Measurements from ENCODE around the gene SYNDIG1.

Gene SYNDIG1

GRCh38 chr20:24529369-24529719, 59.9 kb downstream of the SYNDIG1 start:
- no peak for FAIRE-seq

DNA sequence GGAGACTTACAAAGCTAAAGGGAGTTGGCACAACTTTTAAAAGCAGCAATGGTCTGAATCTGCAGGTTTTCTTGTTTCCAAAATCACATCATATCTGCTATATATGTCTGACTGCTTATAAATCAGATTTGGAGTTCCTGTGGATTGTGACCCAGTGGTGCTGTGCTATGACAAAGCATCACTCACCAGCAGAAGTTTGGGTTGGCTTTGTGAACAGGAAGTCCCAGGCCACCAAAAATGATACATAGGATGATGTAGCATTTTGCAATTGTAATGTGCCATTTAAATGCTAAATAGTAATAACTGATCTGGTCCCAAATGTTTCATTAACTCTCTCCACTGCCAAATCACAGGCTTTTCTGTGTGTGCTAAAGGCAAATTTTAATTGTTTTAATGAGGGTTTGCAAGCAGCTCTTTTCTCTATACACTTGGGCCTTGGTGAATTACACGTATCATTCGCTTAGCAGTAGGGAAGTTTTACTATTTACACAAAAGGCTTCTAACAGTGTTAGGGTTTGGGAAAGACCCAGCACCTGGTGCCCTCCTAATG, 60.8 kb downstream of the SYNDIG1 start:
- no peak for FAIRE-seq

DNA sequence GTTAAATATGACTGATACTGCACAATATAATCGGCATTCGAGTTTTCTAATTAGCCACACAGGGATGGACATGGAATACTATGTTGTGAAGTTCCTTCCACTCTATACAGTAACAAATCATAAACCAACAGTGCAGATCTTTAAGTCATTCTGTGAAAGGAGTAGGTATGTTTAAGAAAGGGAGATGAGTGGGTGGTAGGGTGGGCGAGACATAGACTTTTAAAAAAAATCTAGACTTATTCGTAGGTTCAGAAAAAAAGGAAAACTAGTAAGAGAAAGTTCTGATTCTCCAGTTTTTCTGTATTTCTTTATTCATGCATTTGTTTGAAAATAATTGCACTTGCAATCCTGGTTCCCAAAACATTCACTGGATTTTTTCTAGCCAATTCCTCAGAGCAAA, 61.8 kb downstream of the SYNDIG1 start:
- FAIRE-seq, result no peak

DNA sequence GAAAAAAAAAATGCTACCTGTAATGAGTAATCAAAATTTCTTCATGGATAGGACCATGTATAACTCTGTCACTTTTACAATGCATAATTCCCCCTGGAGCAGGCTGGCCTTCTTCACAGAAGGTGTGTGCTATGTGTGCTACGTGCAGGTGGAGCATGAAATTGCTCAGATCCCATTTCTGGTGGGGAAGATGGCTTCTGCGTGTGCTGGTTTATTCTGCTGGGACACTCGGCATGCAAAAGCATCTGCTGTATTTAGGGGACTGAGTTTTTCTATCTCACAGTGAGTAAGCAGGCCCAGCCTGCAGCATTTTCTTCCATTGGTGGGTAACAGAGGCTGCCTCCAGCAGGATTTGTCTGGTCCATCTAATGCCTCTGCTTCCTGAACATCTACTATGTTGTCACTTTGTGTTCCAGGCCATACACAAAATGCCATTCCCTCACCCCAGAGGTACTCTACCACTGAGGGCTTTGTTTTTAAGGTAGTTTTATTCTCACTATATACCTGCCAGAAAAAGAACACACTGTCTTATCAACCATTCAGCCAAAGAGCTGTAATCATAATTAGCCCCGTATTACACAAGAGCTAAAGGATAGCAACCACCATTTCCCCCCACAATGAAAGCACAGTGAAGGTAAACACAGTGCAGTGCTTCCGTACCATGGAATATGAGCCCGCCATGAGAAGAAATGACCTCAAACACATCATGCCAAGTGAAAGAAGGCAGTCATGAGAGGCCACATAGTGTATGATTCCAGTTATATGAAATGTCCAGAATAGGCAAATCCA, 62.4 kb downstream of the SYNDIG1 start:
- no peak for FAIRE-seq

DNA sequence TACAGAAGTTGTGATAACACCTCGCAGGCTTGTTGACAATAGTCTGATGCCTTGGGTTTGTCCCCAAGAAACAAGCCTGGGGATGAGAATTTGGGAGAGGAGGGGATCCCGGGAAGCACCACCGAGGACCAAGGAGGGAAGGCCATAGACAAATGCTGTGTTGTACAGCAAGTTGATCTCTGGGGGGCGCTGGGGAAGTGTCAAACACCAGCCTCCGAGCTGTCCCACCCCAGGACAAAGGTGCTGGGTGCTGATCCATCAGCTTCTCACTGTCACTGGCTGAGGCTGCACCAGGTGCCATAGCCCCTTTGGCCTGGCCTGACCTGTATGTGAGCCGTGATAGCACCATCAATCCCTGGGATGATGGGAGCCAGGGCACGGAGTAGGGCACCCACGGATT, 64.0 kb downstream of the SYNDIG1 start:
- FAIRE-seq, result no peak

GRCh38 chr20:24534282-24534681, 64.9 kb downstream of the SYNDIG1 start:
- no peak for FAIRE-seq

GRCh38 chr20:24535941-24536730, 66.7 kb downstream of the SYNDIG1 start:
- FAIRE-seq, result no peak

- FAIRE-seq, result no peak
These were observed 67.8 kb downstream of the SYNDIG1 start for GRCh38 chr20:24537210-24537609.

- no peak for FAIRE-seq
These were observed 73.3 kb downstream of the SYNDIG1 start for GRCh38 chr20:24542721-24543120.

DNA sequence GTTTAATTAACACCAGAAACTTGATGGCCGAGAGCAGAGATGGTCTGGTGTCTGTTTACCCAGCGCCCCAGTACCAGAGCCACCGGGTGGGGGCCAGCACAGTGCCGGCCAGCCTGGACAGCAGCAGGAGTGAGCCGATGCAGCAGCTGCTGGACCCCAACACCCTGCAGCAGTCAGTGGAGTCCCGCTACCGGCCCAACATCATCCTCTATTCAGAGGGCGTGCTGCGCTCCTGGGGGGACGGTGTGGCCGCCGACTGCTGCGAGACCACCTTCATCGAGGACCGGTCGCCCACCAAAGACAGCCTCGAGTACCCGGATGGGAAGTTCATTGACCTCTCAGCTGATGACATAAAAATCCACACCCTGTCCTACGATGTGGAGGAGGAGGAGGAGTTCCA, 73.7 kb downstream of the SYNDIG1 start:
- no peak for FAIRE-seq

GRCh38 chr20:24543741-24544140, 74.3 kb downstream of the SYNDIG1 start:
- no peak for FAIRE-seq

GRCh38 chr20:24544371-24544770, 74.9 kb downstream of the SYNDIG1 start:
- no peak for FAIRE-seq

DNA sequence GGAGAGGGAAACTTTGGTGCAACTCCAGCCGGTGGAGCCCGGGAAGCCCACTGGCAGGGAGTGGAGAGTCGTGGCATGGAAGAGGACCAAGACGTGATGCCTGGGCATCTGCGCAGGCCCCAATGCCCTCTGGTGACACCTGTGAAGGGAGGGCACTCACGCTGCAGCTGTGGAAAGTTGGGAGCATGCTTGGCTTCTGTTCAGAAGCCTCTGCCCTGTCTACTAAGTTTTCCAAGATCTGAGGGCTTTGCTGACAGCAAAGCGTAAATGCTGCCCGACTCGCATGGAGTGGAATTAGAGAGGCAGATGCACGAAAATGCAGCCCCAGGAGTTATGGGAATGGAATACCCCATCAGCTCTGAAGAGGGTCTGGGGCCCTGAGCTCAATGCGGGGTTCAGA, 75.7 kb downstream of the SYNDIG1 start:
- FAIRE-seq, result no peak

DNA sequence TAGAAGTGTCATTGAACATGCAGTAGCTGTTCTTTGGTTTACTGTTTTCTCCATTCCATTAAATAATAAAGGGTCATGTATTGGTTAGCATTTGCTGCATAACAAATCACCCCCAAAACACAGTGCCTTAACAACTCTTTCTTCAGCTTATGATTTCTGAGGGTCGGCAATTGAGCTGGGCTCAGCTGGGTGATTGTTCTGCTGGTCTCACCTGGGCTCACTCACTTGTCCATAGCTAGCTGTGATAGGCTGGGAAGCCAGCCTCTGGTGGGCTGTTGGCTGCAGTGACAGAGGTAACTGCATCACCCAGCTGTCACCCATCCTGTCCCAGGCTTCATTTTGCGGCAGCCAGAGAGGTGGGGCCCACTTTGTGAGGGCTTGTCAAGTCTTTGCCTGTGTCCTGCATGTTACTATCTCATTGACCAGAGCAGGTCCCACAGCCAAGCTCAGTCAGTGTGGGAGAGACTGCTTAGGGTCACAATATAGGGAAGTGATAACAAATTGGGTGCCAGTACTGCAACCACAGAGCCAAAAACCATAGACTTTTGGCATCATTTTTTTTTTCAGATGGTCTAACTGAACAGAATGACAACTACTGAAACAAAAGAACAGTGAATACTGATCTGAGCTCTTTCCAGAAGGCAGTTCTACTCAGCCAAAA, 76.9 kb downstream of the SYNDIG1 start:
- no peak for FAIRE-seq

GRCh38 chr20:24547967-24548366, 78.5 kb downstream of the SYNDIG1 start:
- no peak for FAIRE-seq

- FAIRE-seq, result no peak
These were observed 89.8 kb downstream of the SYNDIG1 start for GRCh38 chr20:24559114-24559732.

- FAIRE-seq, result no peak
These were observed 91.4 kb downstream of the SYNDIG1 start for GRCh38 chr20:24560571-24561491.

DNA sequence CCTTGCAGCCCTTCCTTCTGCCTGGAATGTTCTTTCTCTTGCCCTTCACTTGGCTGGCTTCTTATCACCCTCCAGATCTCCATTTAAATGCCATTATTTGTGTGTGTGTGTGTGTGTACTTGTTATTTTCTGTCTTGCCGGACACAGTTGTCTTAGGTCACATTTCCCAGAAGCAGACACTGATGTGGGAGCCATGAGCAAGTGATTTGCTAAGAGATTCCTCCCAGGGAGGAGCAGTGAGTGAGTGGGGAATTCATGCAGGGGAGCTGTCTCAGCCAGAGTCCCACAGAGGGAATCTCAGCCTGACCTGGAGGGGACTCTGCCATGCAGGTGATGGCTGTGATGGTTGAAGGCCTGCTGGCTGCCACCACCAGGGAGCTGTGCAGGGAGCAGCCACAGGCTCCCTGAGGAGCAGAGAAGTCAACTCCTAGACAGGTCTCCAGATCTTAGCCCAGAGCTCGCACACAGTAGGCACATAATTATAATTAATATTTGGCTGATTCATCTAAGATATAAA, 96.5 kb downstream of the SYNDIG1 start:
- FAIRE-seq, result no peak

DNA sequence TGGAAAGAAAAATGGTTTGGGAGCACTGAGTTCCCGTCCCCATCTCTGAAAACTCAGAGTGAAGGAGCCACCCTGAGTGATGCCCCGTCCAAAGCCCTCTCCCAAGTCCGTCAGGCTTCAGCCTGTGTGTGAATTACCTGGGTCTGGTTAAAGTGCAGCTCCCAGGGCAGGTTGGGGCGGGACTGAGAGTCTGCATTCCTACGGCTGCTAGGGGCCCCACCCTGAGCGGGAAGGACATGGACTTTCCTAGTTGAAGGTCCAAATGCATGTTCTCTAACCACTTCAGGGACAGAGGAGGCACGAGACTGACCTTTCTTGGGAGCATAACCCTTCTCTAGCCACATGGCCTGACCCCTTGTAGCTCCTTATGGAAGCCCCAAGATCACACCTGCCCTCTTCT, 97.2 kb downstream of the SYNDIG1 start:
- no peak for FAIRE-seq

DNA sequence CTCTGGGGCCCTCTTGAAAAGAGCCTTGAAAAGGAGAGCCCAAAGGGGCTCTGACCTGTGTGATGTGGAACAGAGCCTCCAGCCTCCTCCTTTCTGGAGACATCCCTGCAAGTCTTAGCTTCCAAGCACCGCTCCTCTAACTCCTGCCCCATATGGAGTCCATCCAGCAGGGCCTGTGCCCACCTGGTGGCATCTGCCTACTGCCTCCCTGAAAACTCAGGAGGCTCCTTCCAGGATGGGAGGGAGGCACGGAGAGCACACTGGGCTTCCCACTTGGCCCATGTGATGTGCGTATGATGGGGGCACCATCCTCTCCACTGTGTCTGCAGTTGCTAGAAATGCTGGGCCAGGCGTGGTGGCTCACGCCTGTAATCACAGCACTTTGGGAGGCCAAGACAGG, 98.1 kb downstream of the SYNDIG1 start:
- no peak for FAIRE-seq

DNA sequence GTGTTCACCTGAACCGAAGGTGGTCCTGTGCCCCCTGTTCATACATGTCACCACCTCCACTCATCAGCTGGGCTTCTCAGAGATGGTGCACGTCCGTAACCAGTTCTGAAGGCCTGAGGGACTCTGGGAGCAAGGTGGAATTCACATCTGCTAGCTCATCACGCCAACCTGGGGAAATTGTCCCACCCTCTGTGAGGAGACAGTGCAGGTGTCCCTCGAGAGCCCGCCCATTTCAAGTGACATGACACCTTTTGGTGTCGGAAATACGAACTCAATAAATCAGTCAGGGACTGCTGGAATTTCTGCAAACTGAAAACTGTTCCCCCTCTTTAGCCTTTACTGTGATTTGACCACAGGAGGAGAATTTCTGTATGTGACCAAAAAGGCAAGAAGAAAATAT, 99.4 kb downstream of the SYNDIG1 start:
- FAIRE-seq, result no peak

DNA sequence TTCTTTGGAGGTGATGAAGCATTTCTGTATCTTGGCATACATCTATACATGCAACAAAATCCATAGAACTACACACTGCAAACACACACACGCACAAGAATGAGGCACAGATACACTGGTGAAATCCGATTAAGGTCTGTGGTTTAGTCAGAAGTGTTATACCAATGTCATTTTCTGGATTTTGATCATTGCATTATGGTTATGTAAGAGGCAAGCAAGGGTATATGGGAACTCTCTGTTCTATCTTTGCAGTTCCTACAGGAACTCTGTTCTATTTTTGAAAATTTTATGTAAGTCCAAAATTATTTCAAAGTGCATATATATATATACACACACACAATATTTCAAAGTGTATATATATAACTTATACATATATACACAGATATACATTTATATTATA, 101.7 kb downstream of the SYNDIG1 start:
- no peak for FAIRE-seq

Measured in G401.6 (cell line).